Stomach (tissue), 4 donors: Measurements from ENCODE around the gene ELAVL2.

Experiments used
- CTCF ChIP-seq, 7 experiments: fragments of 450-650 bp in 4 of 7; fragments of 200-600 bp in 3 of 7; sonication (generic) in 3 of 7; IDR thresholded peaks; one replicate each; pipeline ENCODE4 v1.5.1; 2016 to 2019; ENCODE audit warnings: antibody characterized with exemption in 7 of 7, control low read depth in 2 of 7, mild to moderate bottlenecking in 1 of 7
- EP300 ChIP-seq: sonication (generic); formaldehyde crosslinking; IDR thresholded peaks from one replicate; pipeline ENCODE4 v1.6.1; 2017; ENCODE audit warnings: antibody characterized with exemption
- POLR2A ChIP-seq, 4 donors: fragments of 450-650 bp; IDR thresholded peaks; one replicate each; pipeline ENCODE4 v1.6.1; 2016; ENCODE audit warnings: antibody characterized with exemption in 4 of 4, control low read depth in 2 of 4, mild to moderate bottlenecking in 1 of 4, moderate library complexity in 1 of 4
- POLR2AphosphoS5 ChIP-seq, 3 donors: sonication (generic); formaldehyde crosslinking; IDR thresholded peaks; one replicate each; pipeline ENCODE4 v1.6.1; 2016; ENCODE audit warnings: antibody characterized with exemption in 3 of 3

GRCh38 chr9:23774266-23774665 lies 51.8 kb downstream of the ELAVL2 start:
- TF ChIP-seq POLR2A (IDR thresholded peaks at IDR 0.05) (no peak), CTCF (IDR thresholded peaks at IDR 0.05) (no peak), POLR2AphosphoS5 (IDR thresholded peaks at IDR 0.05) (no peak), EP300 (no peak)
